GM12873 (cell line): ENCODE data around the gene DIP2C.

Experiments used
- TF ChIP-seq, protein P1 (sequence below): IDR thresholded peaks from 2 replicates; pipeline ENCODE4 v1.5.1; 2012; ENCODE audit warnings: low read depth, mild to moderate bottlenecking, moderate library complexity, low read length, control low read depth; ENCODE audit not compliant: insufficient read depth; ENCODE audit errors: missing control alignments

DIP2C gene

DNA sequence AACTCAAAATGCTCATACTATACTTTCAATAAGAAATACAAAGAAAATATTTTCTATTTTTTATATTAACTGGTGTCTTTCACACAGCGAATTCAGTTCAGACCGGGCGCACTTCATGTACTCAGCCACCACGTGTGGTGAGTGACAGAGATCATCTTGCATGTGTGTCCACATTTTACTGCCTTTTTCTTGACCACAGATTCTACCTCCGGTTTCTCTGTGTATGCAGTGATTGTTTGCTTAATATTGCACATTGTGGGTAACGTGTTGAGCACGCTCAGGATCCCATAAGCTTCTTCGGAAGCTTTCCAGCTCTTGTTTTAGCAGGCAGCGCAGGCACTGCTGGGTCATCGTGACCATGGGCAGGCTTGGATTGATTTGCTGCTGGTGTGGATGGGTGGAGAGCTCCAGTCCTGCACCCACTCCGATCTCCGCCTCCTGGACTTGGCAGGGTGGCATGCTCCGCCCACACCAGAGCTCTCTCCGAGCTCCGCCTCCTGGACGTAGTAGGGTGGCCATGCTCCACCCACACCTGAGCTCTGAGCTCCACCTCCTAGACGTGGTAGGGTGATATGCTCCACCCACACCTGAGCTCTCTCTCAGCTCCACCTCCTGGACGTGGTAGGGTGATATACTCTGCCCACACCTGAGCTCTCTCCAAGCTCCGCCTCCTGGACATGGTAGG lies 253.3 kb downstream of the DIP2C start:
- TF ChIP-seq, protein P1, sequence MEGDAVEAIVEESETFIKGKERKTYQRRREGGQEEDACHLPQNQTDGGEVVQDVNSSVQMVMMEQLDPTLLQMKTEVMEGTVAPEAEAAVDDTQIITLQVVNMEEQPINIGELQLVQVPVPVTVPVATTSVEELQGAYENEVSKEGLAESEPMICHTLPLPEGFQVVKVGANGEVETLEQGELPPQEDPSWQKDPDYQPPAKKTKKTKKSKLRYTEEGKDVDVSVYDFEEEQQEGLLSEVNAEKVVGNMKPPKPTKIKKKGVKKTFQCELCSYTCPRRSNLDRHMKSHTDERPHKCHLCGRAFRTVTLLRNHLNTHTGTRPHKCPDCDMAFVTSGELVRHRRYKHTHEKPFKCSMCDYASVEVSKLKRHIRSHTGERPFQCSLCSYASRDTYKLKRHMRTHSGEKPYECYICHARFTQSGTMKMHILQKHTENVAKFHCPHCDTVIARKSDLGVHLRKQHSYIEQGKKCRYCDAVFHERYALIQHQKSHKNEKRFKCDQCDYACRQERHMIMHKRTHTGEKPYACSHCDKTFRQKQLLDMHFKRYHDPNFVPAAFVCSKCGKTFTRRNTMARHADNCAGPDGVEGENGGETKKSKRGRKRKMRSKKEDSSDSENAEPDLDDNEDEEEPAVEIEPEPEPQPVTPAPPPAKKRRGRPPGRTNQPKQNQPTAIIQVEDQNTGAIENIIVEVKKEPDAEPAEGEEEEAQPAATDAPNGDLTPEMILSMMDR = no peak

GRCh38 chr10:435397-435796 lies 254.1 kb downstream of the DIP2C start:
- TF ChIP-seq, protein P1 = no peak

DNA sequence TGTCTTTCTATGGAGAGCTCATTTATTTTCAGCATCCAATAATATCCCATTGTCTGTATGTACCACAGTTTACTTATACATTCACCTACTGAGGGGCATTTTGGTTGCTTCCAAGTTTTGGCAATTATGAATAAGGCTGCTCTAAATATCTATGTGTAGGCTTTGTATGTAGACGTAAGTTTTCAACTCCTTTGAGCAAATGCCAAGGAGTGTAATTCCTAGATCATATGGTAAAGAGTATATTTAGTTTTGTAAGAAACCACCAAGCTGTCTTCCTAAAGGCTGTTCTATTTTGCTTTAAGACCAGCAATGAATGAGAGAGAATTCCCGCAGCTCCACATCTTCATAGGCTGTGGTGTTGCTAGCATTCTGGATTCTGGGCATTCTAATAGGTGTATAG lies 259.8 kb downstream of the DIP2C start:
- TF ChIP-seq, protein P1 = no peak

GRCh38 chr10:427761-428519 lies 261.5 kb downstream of the DIP2C start:
- TF ChIP-seq, protein P1 = no peak

DNA sequence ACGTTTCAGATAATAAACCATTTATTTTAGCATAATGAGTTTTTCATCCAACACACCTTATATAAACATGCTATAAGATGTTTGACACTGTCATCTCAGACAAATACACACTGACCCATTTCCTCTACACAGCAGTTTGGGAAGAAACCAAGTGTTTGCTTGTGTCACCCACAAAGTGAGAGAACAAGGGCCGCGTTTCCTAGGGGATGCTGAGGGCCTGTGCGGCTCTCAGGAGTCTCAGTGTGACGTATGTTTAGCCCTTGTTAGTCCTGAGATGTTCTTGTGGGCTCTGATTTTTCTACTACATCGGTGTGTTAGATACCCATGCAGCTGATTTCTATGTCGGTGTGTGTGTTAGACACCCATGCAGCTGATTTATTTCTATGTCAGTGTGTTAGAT lies 266.3 kb downstream of the DIP2C start:
- TF ChIP-seq, protein P1 = no peak

DNA sequence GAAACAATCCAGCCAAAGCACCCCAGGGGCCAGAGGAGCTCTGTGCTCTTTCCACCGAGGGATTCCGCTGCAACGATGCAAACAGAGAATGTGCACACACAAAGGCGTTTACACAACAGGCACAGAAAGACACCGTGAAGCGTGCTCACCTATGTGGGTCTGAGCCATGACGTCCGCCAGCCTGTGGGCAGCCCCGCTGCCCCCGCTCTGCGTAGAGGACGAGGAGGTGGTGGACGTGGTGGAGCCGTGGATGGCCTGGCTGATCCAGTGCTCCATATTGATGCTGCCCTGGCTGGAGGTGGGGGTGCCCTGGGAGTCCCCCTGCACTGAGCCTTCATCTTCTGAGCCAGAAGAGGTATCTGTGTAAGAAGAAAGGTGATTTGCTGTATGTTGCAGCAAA lies 266.8 kb downstream of the DIP2C start:
- TF ChIP-seq, protein P1 = no peak

DNA sequence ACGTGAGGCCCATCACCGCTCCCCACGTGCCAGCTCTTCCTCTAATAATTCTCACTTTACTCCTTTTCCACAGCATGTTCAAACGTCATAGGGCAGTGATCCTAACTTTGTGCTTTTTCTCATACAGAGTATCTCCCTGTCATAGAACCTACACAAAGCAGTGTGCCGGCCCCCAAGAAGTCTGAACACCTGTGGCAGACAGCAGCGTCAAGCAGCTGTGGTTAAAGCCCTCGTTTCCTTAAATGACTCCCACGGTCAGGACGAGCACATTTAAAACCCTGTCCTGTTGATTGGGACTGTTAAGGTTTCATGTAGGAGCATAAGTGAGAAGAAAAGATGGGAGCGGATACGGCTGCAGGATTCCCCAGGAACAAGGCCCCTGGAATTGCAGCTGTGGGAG lies 267.2 kb downstream of the DIP2C start:
- TF ChIP-seq, protein P1 = no peak
